ENCODE results near the gene DYNC1LI1.

Gene DYNC1LI1

DNA sequence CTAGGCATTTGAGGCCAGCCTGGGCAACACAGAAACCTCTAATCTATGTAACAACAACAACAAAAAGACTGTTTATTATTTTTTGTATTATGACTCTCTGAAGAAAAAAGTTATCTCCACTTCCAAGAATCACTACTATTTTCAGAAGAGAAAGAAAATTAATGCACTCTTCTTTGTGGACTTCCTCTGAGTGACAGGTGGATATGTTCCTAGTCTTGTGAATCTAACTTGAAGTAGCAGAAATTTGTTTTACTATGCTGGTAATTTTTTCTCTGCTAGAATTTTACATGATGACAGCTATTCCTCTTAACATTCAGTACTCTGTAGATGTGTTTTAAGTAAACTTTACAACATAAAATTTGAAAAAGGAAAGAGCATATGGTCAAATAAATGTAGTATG lies 16.7 kb downstream of the DYNC1LI1 start:
- H3K27me3 ChIP-seq (ENCODE audit: insufficient read depth, low read length): no peaks in the 10 kb centered on the region
- H3K4me3 ChIP-seq (ENCODE audit: low read length): no peak overlapping the region
- no peak overlapping the region for H3K27ac ChIP-seq (ENCODE audit: low read length)
- H3K4me1 ChIP-seq (ENCODE audit: insufficient read depth, low read length): no peaks in the 10 kb centered on the region
- H3K9ac ChIP-seq (ENCODE audit: low read depth, low read length): no peak overlapping the region
- 0 out of 2 replicates have a peak, but pooled peaks cover 5% of the 10 kb centered on the region for H3K36me3 ChIP-seq (ENCODE audit: insufficient read depth, low read depth, low read length)
- no peaks in the 10 kb centered on the region for H3K9me3 ChIP-seq (ENCODE audit: insufficient read depth, low read depth, low read length)

GRCh38 chr3:32553459-32553858 lies 17.2 kb downstream of the DYNC1LI1 start:
- no peaks in the 10 kb centered on the region for H3K9me3 ChIP-seq (ENCODE audit: insufficient read depth, low read depth, low read length)
- H3K27me3 ChIP-seq (ENCODE audit: insufficient read depth, low read length): no peaks in the 10 kb centered on the region
- no peak overlapping the region for H3K9ac ChIP-seq (ENCODE audit: low read depth, low read length)
- no peaks in the 10 kb centered on the region for H3K4me1 ChIP-seq (ENCODE audit: insufficient read depth, low read length)
- no peak overlapping the region for H3K4me3 ChIP-seq (ENCODE audit: low read length)
- H3K36me3 ChIP-seq (ENCODE audit: insufficient read depth, low read depth, low read length): 0 out of 2 replicates have a peak, but pooled peaks cover 5% of the 10 kb centered on the region
- H3K27ac ChIP-seq (ENCODE audit: low read length): no peak overlapping the region

- no peaks in the 10 kb centered on the region for H3K4me1 ChIP-seq (ENCODE audit: insufficient read depth, low read length)
- no peaks in the 10 kb centered on the region for H3K27me3 ChIP-seq (ENCODE audit: insufficient read depth, low read length)
- H3K9ac ChIP-seq (ENCODE audit: low read depth, low read length): no peak overlapping the region
- H3K9me3 ChIP-seq (ENCODE audit: insufficient read depth, low read depth, low read length): no peaks in the 10 kb centered on the region
- H3K36me3 ChIP-seq (ENCODE audit: insufficient read depth, low read depth, low read length): 0 out of 2 replicates have a peak, but pooled peaks cover 5% of the 10 kb centered on the region
- H3K27ac ChIP-seq (ENCODE audit: low read length): no peak overlapping the region
- H3K4me3 ChIP-seq (ENCODE audit: low read length): no peak overlapping the region
These were observed 18.6 kb downstream of the DYNC1LI1 start for GRCh38 chr3:32552013-32552412.

- no peak overlapping the region for H3K4me3 ChIP-seq (ENCODE audit: low read length)
- no peaks in the 10 kb centered on the region for H3K36me3 ChIP-seq (ENCODE audit: insufficient read depth, low read depth, low read length)
- no peaks in the 10 kb centered on the region for H3K4me1 ChIP-seq (ENCODE audit: insufficient read depth, low read length)
- H3K27me3 ChIP-seq (ENCODE audit: insufficient read depth, low read length): no peaks in the 10 kb centered on the region
- H3K9me3 ChIP-seq (ENCODE audit: insufficient read depth, low read depth, low read length): no peaks in the 10 kb centered on the region
- no peak overlapping the region for H3K27ac ChIP-seq (ENCODE audit: low read length)
- no peak overlapping the region for H3K9ac ChIP-seq (ENCODE audit: low read depth, low read length)
These were observed 19.2 kb downstream of the DYNC1LI1 start for GRCh38 chr3:32551496-32551895.

DNA sequence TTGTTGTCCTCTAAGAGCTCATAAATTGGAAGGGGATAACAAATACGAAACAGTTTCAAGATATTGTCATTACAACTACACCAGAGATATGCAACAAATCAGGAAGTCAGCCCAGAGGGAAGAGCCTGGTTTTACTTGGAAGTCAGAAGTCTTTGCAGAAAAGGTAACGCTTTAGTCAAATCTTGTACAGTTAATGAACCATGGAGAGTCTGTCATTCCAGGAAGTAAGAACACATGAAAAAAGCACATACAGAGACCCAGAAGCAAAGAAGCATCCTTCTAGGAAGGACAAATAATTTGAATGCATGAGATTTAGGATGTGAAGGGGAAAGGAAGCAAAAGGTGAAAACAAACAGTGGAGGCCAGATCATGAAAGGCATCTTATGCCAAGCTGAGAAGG lies 19.6 kb downstream of the DYNC1LI1 start:
- H3K4me3 ChIP-seq (ENCODE audit: low read length): no peak overlapping the region
- no peaks in the 10 kb centered on the region for H3K9me3 ChIP-seq (ENCODE audit: insufficient read depth, low read depth, low read length)
- H3K27ac ChIP-seq (ENCODE audit: low read length): no peak overlapping the region
- no peaks in the 10 kb centered on the region for H3K27me3 ChIP-seq (ENCODE audit: insufficient read depth, low read length)
- H3K9ac ChIP-seq (ENCODE audit: low read depth, low read length): no peak overlapping the region
- H3K4me1 ChIP-seq (ENCODE audit: insufficient read depth, low read length): no peaks in the 10 kb centered on the region
- no peaks in the 10 kb centered on the region for H3K36me3 ChIP-seq (ENCODE audit: insufficient read depth, low read depth, low read length)

- Histone ChIP-seq H3K4me1 (ENCODE audit: insufficient read depth, low read length) (no peaks in the 10 kb centered on the region), H3K27me3 (ENCODE audit: insufficient read depth, low read length) (no peaks in the 10 kb centered on the region), H3K9ac (ENCODE audit: low read depth, low read length) (no peak overlapping the region), H3K27ac (ENCODE audit: low read length) (no peak overlapping the region), H3K4me3 (ENCODE audit: low read length) (no peak overlapping the region), H3K9me3 (ENCODE audit: insufficient read depth, low read depth, low read length) (no peaks in the 10 kb centered on the region), H3K36me3 (ENCODE audit: insufficient read depth, low read depth, low read length) (peaks cover 28% of the 10 kb centered on the region)
These were observed 25.4 kb downstream of the DYNC1LI1 start for GRCh38 chr3:32545305-32545704.

DNA sequence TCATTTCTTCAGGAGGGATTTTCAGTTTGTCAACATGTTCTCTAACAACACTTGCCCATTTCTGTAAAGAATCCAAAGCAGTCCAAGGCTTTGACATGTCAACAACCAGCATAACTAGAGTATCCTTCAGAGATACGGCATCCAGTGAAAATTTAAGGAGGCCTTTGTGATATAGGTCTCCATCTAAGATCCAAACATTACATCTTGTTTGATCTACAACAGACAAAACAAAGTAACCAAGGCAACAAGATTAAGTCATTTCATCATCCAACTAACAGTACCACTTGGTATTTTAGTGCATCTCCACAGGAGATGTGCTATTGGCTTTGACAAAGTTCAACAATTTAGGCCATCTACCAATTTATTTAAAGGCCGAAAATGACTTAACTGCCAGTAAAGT lies 25.8 kb downstream of the DYNC1LI1 start:
- H3K36me3 ChIP-seq (ENCODE audit: insufficient read depth, low read depth, low read length): peaks cover 28% of the 10 kb centered on the region

DNA sequence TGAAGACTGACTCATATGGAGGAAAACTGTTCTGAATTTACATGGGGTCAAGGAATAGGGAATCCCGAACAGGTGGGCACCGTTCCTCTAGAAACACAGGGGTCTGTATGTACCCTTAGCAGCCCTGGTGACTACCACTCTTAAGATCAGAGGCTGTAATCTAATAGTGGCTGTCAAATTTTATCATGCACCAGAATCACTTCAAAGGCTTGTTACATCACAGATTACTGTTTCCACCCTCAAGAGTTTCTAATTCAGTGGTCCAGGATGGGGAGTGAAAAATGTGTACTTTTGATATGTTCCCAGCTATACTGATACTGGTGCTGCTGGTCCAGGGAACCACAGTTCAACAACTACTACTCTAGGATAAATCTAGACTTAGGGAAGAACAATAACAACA lies 27.9 kb downstream of the DYNC1LI1 start:
- H3K9ac ChIP-seq (ENCODE audit: low read depth, low read length): no peak overlapping the region
- H3K4me1 ChIP-seq (ENCODE audit: insufficient read depth, low read length): no peaks in the 10 kb centered on the region
- H3K36me3 ChIP-seq (ENCODE audit: insufficient read depth, low read depth, low read length): peaks cover 35% of the 10 kb centered on the region
- no peaks in the 10 kb centered on the region for H3K9me3 ChIP-seq (ENCODE audit: insufficient read depth, low read depth, low read length)
- no peak overlapping the region for H3K27ac ChIP-seq (ENCODE audit: low read length)
- H3K4me3 ChIP-seq (ENCODE audit: low read length): no peak overlapping the region
- no peaks in the 10 kb centered on the region for H3K27me3 ChIP-seq (ENCODE audit: insufficient read depth, low read length)

More for the DNA sequence above, 25.8 kb downstream of the DYNC1LI1 start:
- Histone ChIP-seq H3K9ac (ENCODE audit: low read depth, low read length) (no peak overlapping the region), H3K4me1 (ENCODE audit: insufficient read depth, low read length) (no peaks in the 10 kb centered on the region), H3K9me3 (ENCODE audit: insufficient read depth, low read depth, low read length) (no peaks in the 10 kb centered on the region), H3K27me3 (ENCODE audit: insufficient read depth, low read length) (no peaks in the 10 kb centered on the region), H3K4me3 (ENCODE audit: low read length) (no peak overlapping the region), H3K27ac (ENCODE audit: low read length) (no peak overlapping the region)

DNA sequence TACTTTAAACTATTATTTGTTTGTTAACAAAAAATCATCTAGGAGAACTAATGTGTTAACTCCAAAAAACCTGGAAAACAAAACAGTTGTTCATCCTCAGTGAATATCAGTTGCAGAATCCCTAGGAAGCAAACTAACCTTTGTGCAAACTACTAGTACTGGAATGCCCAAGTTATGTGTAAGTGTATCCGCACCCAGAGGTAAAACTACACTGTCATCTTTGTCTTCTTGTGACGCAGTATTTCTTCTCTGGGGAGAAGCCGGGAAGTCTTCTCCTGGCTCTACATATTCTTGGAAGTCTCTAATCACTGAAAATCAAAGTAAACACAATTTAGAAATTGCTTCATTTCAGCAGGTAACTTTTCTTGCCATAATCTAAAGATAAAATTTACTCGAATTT lies 29.8 kb downstream of the DYNC1LI1 start:
- H3K4me1 ChIP-seq (ENCODE audit: insufficient read depth, low read length): no peaks in the 10 kb centered on the region
- no peak overlapping the region for H3K4me3 ChIP-seq (ENCODE audit: low read length)
- no peak overlapping the region for H3K9ac ChIP-seq (ENCODE audit: low read depth, low read length)
- H3K36me3 ChIP-seq (ENCODE audit: insufficient read depth, low read depth, low read length): peaks cover 50% of the 10 kb centered on the region
- H3K9me3 ChIP-seq (ENCODE audit: insufficient read depth, low read depth, low read length): no peaks in the 10 kb centered on the region
- no peak overlapping the region for H3K27ac ChIP-seq (ENCODE audit: low read length)
- no peaks in the 10 kb centered on the region for H3K27me3 ChIP-seq (ENCODE audit: insufficient read depth, low read length)

- Histone ChIP-seq H3K27ac (ENCODE audit: low read length) (no peak overlapping the region), H3K4me1 (ENCODE audit: insufficient read depth, low read length) (no peaks in the 10 kb centered on the region), H3K4me3 (ENCODE audit: low read length) (no peak overlapping the region), H3K27me3 (ENCODE audit: insufficient read depth, low read length) (no peaks in the 10 kb centered on the region), H3K36me3 (ENCODE audit: insufficient read depth, low read depth, low read length) (peaks cover 86% of the 10 kb centered on the region), H3K9me3 (ENCODE audit: insufficient read depth, low read depth, low read length) (no peaks in the 10 kb centered on the region), H3K9ac (ENCODE audit: low read depth, low read length) (no peak overlapping the region)
These were observed 38.2 kb downstream of the DYNC1LI1 start for GRCh38 chr3:32532434-32532833.

- H3K9me3 ChIP-seq (ENCODE audit: insufficient read depth, low read depth, low read length): no peaks in the 10 kb centered on the region
- H3K4me3 ChIP-seq (ENCODE audit: low read length): no peak overlapping the region
- H3K27me3 ChIP-seq (ENCODE audit: insufficient read depth, low read length): no peaks in the 10 kb centered on the region
- peaks cover 88% of the 10 kb centered on the region for H3K36me3 ChIP-seq (ENCODE audit: insufficient read depth, low read depth, low read length)
- H3K27ac ChIP-seq (ENCODE audit: low read length): no peak overlapping the region
- no peaks in the 10 kb centered on the region for H3K4me1 ChIP-seq (ENCODE audit: insufficient read depth, low read length)
- no peak overlapping the region for H3K9ac ChIP-seq (ENCODE audit: low read depth, low read length)
These were observed 39.5 kb downstream of the DYNC1LI1 start for GRCh38 chr3:32531010-32531647.

- Histone ChIP-seq H3K27ac (ENCODE audit: low read length) (no peak overlapping the region), H3K4me3 (ENCODE audit: low read length) (no peak overlapping the region), H3K9me3 (ENCODE audit: insufficient read depth, low read depth, low read length) (no peaks in the 10 kb centered on the region), H3K9ac (ENCODE audit: low read depth, low read length) (no peak overlapping the region), H3K36me3 (ENCODE audit: insufficient read depth, low read depth, low read length) (peaks cover 62% of the 10 kb centered on the region), H3K4me1 (ENCODE audit: insufficient read depth, low read length) (no peaks in the 10 kb centered on the region), H3K27me3 (ENCODE audit: insufficient read depth, low read length) (no peaks in the 10 kb centered on the region)
These were observed 44.9 kb downstream of the DYNC1LI1 start for GRCh38 chr3:32525720-32526119.

Data from iPS-20b (cell line).